HEK293 (cell line): Measurements from ENCODE around the gene ARHGAP23.

ENCODE experiments used
- CTCF ChIA-PET: fragments of 350-600 bp; formaldehyde crosslinking; extraction: SDS; loops from one replicate; lab custom pipeline; 2021; ENCODE audit warnings: antibody characterized with exemption; lab: Yijun Ruan, JAX
- POLR2A ChIA-PET: fragments of 300-600 bp; formaldehyde crosslinking; extraction: SDS; loops from one replicate; lab custom pipeline; 2020; ENCODE audit warnings: antibody characterized with exemption, inconsistent platforms; lab: Yijun Ruan, JAX
- H3K27ac ChIP-seq: fragments of 200-500 bp; sonication (Bioruptor generic); 2 replicates; pipeline ENCODE4 v1.5.1; 2014; ENCODE audit warnings: low read depth, low read length, control low read depth, inconsistent platforms; ENCODE audit errors: extremely low read depth
- H3K36me3 ChIP-seq, 2 experiments: fragments of 200-500 bp in 1 of 2; sonication (Bioruptor generic) in 1 of 2; 1 replicate in 1 of 2; 2 replicates in 1 of 2; pipeline ENCODE4 v1.5.1; 2014 to 2017; ENCODE audit warnings: inconsistent platforms in 2 of 2, low read length in 2 of 2; ENCODE audit not compliant: control insufficient read depth in 2 of 2, insufficient read depth in 1 of 2
- H3K4me1 ChIP-seq: fragments of 200-500 bp; sonication (Bioruptor generic); 2 replicates; pipeline ENCODE4 v1.5.1; 2014; ENCODE audit warnings: mild to moderate bottlenecking, low read length, inconsistent platforms; ENCODE audit not compliant: control insufficient read depth, insufficient read depth
- H3K4me3 ChIP-seq: 2 replicates; pipeline ENCODE4 v1.5.1; 2011; ENCODE audit warnings: low read depth, mild to moderate bottlenecking, control low read depth, low read length, moderate library complexity
- H3K9me3 ChIP-seq: fragments of 200-500 bp; sonication (Bioruptor generic); 2 replicates; pipeline ENCODE4 v1.5.1; 2014; ENCODE audit warnings: low read depth, low read length, inconsistent platforms; ENCODE audit not compliant: control insufficient read depth, insufficient read depth
- IKZF3 ChIP-seq: fragments of 450-650 bp; IDR thresholded peaks from 2 replicates; pipeline ENCODE4 v1.5.0; 2018; ENCODE audit warnings: missing biosample characterization, mild to moderate bottlenecking, missing genetic modification characterization, moderate library complexity
- KLF1 ChIP-seq: fragments of 450-650 bp; formaldehyde crosslinking; IDR thresholded peaks from 2 replicates; pipeline ENCODE4 v1.5.1; 2016; ENCODE audit warnings: missing biosample characterization, missing genetic modification characterization
- ZBTB20 ChIP-seq: fragments of 450-650 bp; formaldehyde crosslinking; IDR thresholded peaks from 2 replicates; pipeline ENCODE4 v1.5.1; 2016; ENCODE audit warnings: missing biosample characterization, missing genetic modification characterization
- ZBTB49 ChIP-seq: fragments of 450-650 bp; formaldehyde crosslinking; IDR thresholded peaks from 2 replicates; pipeline ENCODE4 v1.5.1; 2016; ENCODE audit warnings: missing biosample characterization, missing genetic modification characterization, low read depth
- ZBTB6 ChIP-seq: fragments of 450-650 bp; formaldehyde crosslinking; IDR thresholded peaks from 2 replicates; pipeline ENCODE4 v1.5.1; 2017; ENCODE audit warnings: missing biosample characterization, missing genetic modification characterization
- ZBTB8A ChIP-seq: fragments of 450-650 bp; formaldehyde crosslinking; IDR thresholded peaks from 2 replicates; pipeline ENCODE4 v1.5.1; 2016; ENCODE audit warnings: missing biosample characterization, missing genetic modification characterization
- ZNF112 ChIP-seq: fragments of 450-650 bp; formaldehyde crosslinking; IDR thresholded peaks from 2 replicates; pipeline ENCODE4 v1.5.0; 2017; ENCODE audit warnings: missing biosample characterization, missing genetic modification characterization
- ZNF174 ChIP-seq: fragments of 450-650 bp; formaldehyde crosslinking; IDR thresholded peaks from 2 replicates; pipeline ENCODE4 v1.5.0; 2017; ENCODE audit warnings: missing biosample characterization, mild to moderate bottlenecking, missing genetic modification characterization
- ZNF311 ChIP-seq: fragments of 450-650 bp; formaldehyde crosslinking; IDR thresholded peaks from 2 replicates; pipeline ENCODE4 v1.5.1; 2017; ENCODE audit warnings: missing biosample characterization, missing genetic modification characterization, borderline replicate concordance
- ZNF521 ChIP-seq: fragments of 450-650 bp; formaldehyde crosslinking; IDR thresholded peaks from 2 replicates; pipeline ENCODE4 v1.5.1; 2017; ENCODE audit warnings: missing biosample characterization, mild to moderate bottlenecking, missing genetic modification characterization
- ZNF544 ChIP-seq: fragments of 450-650 bp; formaldehyde crosslinking; IDR thresholded peaks from 2 replicates; pipeline ENCODE4 v1.5.0; 2017; ENCODE audit warnings: missing biosample characterization, missing genetic modification characterization
- ZNF558 ChIP-seq: fragments of 450-650 bp; formaldehyde crosslinking; IDR thresholded peaks from 2 replicates; pipeline ENCODE4 v1.5.1; 2016; ENCODE audit warnings: missing biosample characterization, missing genetic modification characterization
- ZNF654 ChIP-seq: fragments of 450-650 bp; formaldehyde crosslinking; IDR thresholded peaks from 2 replicates; pipeline ENCODE4 v1.5.1; 2016; ENCODE audit warnings: low read depth, missing biosample characterization, missing genetic modification characterization
- ZNF768 ChIP-seq: fragments of 450-650 bp; formaldehyde crosslinking; IDR thresholded peaks from 2 replicates; pipeline ENCODE4 v1.5.1; 2018; ENCODE audit warnings: missing biosample characterization, mild to moderate bottlenecking, missing genetic modification characterization
- TF ChIP-seq, protein P1 (sequence below): IDR thresholded peaks from 2 replicates; pipeline ENCODE4 v1.6.1; 2011; ENCODE audit warnings: mild to moderate bottlenecking, low read depth, low read length, borderline replicate concordance

The ARHGAP23 gene

GRCh38 chr17:38534498-38534885, 106.2 kb downstream of the ARHGAP23 start (continued):
- TF ChIP-seq ZBTB49 (no peak), ZNF558 (tag by site-specific recombination) (no peak), KLF1 (tag by site-specific recombination) (no peak)

DNA sequence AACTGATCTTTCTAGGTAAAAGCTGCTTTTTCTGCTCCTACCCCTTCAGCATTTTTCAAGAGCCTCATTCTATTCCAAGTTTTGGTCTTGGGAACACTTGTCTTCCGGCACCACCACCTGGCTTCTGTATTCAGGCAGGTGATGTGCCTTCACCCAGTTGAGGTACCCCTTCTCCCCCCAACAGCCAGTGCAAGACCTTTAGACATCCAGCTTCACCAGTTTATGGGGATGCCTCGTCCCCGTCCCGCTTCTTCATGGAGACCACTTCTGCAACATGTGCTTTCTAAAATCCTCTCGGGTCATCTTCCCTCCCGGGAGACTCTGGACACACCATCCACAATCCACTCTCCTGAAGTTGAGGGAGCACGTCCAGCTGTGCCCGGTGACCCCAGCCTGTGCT, 107.6 kb downstream of the ARHGAP23 start:
- CTCF ChIA-PET, result interaction anchor here (0.6 to 6.0 kb wide), 9 partner anchors 9 to 127 kb away, joined by 3 to 36 read pairs (median 3); no protein-coding TSS in a partner anchor

DNA sequence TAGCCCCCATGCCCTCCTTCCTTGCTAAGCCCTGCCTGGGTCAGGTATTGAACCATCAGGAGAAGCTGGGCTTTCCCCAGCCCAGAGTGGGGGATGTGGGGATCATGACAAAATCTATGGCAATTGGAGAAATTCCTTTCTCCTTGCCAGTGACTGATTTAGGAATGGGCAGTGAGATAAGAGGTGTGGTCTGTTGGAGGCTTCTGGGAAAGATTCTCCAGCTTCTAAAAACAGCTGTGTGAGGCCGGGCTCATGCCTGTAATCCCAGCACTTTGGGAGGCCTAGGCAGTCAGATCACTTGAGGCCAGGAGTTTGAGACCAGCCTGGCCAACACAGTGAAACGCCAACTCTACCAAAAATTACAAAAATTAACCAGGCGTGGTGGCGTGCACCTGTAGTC, 108.4 kb downstream of the ARHGAP23 start:
- Histone ChIP-seq H3K36me3 (no peaks in the 10 kb centered on the region; a peak in 1 of 3 replicates), H3K4me3 (no peak overlapping the region), H3K27ac (no peak overlapping the region), H3K9me3 (no peaks in the 10 kb centered on the region), H3K4me1 (no peaks in the 10 kb centered on the region)
- TF ChIP-seq ZBTB20 (tag by site-specific recombination) (no peak), IKZF3 (tag by site-specific recombination) (no peak)
- ChIA-PET CTCF (interaction anchor here (0.6 to 6.0 kb wide), 21 partner anchors 8 to 205 kb away, joined by 3 to 36 read pairs (median 3); no protein-coding TSS in a partner anchor), POLR2A (no interaction called here)

More for the DNA sequence above, 107.6 kb downstream of the ARHGAP23 start:
- TF ChIP-seq, protein P1, sequence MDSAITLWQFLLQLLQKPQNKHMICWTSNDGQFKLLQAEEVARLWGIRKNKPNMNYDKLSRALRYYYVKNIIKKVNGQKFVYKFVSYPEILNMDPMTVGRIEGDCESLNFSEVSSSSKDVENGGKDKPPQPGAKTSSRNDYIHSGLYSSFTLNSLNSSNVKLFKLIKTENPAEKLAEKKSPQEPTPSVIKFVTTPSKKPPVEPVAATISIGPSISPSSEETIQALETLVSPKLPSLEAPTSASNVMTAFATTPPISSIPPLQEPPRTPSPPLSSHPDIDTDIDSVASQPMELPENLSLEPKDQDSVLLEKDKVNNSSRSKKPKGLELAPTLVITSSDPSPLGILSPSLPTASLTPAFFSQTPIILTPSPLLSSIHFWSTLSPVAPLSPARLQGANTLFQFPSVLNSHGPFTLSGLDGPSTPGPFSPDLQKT, result no peak
- TF ChIP-seq ZNF112, result no peak
- TF ChIP-seq ZNF654 (tag by site-specific recombination), result no peak
- no peak for TF ChIP-seq ZNF521
- no peak for TF ChIP-seq ZNF311
- no peak for TF ChIP-seq ZNF768
- TF ChIP-seq ZBTB49, result no peak
- no peak for TF ChIP-seq ZNF544 (tag by site-specific recombination)
- POLR2A ChIA-PET, result no interaction called here
- Histone ChIP-seq H3K27ac (no peak overlapping the region), H3K36me3 (no peaks in the 10 kb centered on the region; a peak in 1 of 3 replicates), H3K4me1 (no peaks in the 10 kb centered on the region), H3K9me3 (no peaks in the 10 kb centered on the region), H3K4me3 (no peak overlapping the region)

GRCh38 chr17:38538906-38539305, 110.6 kb downstream of the ARHGAP23 start:
- Histone ChIP-seq H3K4me3 (no peak overlapping the region), H3K36me3 (no peaks in the 10 kb centered on the region; a peak in 1 of 3 replicates), H3K9me3 (no peaks in the 10 kb centered on the region), H3K27ac (no peak overlapping the region), H3K4me1 (no peaks in the 10 kb centered on the region)
- TF ChIP-seq ZNF174 (tag by site-specific recombination), result no peak
- no peak for TF ChIP-seq ZBTB6
- no peak for TF ChIP-seq ZBTB8A (tag by site-specific recombination)
- ChIA-PET CTCF (interaction anchor here (0.6 to 6.0 kb wide), 6 partner anchors 15 to 159 kb away, joined by 3 to 36 read pairs (median 3); no protein-coding TSS in a partner anchor), POLR2A (no interaction called here)
